GM12878 (cell line): ENCODE measurements around the gene RABL3. TPM values are rescaled to one million over a fixed set of nuclear protein-coding genes. Genes with fewer than 3 reads are reported as not detected.

Experiments used
- ATAC-seq: fragments of 200-7000 bp; cut with Tn5 transposase; 3 replicates; pipeline ENCODE4 v1.9.1; 2020; ENCODE audit warnings: mild to moderate bottlenecking, moderate library complexity
- BruUV-seq: library from RNA; stranded (reverse); fragments of 400-500 nt; replicated peaks from 2 replicates; lab custom pipeline; 2021; lab: Mats Ljungman, UMichigan
- CTCF ChIA-PET: fragments of 300-600 bp; sonication (Branson Sonifier 250); formaldehyde crosslinking; extraction: SDS; loops from one replicate; lab custom pipeline; 2021; ENCODE audit warnings: inconsistent platforms; lab: Yijun Ruan, JAX
- POLR2A ChIA-PET: fragments of 350-600 bp; formaldehyde crosslinking; extraction: SDS; loops from one replicate; lab custom pipeline; 2021; ENCODE audit warnings: inconsistent platforms; lab: Charles Lee
- RAD21 ChIA-PET: fragments of 300-600 bp; sonication (Branson Sonifier 250); formaldehyde crosslinking; loops from one replicate; lab custom pipeline; 2023; ENCODE audit warnings: antibody characterized with exemption; ENCODE audit not compliant: unreplicated experiment; lab: Charles Lee
- SMC1A ChIA-PET: fragments of 300-600 bp; sonication (Branson Sonifier 250); formaldehyde crosslinking; loops from one replicate; lab custom pipeline; 2023; ENCODE audit not compliant: unreplicated experiment, uncharacterized antibody; lab: Charles Lee
- DNase-seq: peaks from one replicate; pipeline ENCODE4 v3.0.0-alpha.2; 2011; ENCODE audit warnings: low read depth, low spot score
- FAIRE-seq: peaks from 3 replicates; lab custom pipeline; 2011; peaks lifted over from hg19 to GRCh38; lab: Jason Lieb, UNC
- H2AFZ ChIP-seq: 2 replicates; pipeline ENCODE4 v1.6.0; 2011; ENCODE audit warnings: low read depth, low read length, control low read depth; ENCODE audit not compliant: control insufficient read depth
- H3K27ac ChIP-seq: 2 replicates; pipeline ENCODE4 v1.5.1; 2011; ENCODE audit warnings: control low read depth; ENCODE audit not compliant: control insufficient read depth, insufficient read depth
- H3K27me3 ChIP-seq, 2 experiments: replicated peaks in 1 of 2; 2 replicates each; pipeline versions ENCODE4 v1.6.0 to v1.6.1; 2011; ENCODE audit warnings: low read length in 1 of 2; ENCODE audit not compliant: control insufficient read depth in 2 of 2, insufficient read depth in 2 of 2
- H3K36me3 ChIP-seq, 2 experiments: 2 replicates each; pipeline ENCODE4 v1.5.1; 2011; ENCODE audit warnings: low read length in 1 of 2; ENCODE audit not compliant: control insufficient read depth in 2 of 2, insufficient read depth in 2 of 2
- H3K4me1 ChIP-seq: 2 replicates; pipeline ENCODE4 v1.6.1; 2011; ENCODE audit warnings: mild to moderate bottlenecking, low read length, moderate library complexity, mixed read lengths; ENCODE audit not compliant: control insufficient read depth, insufficient read depth
- H3K4me2 ChIP-seq: 2 replicates; pipeline ENCODE4 v1.6.0; 2011; ENCODE audit warnings: control low read depth; ENCODE audit not compliant: control insufficient read depth, insufficient read depth
- H3K4me3 ChIP-seq: fragments of 200-600 bp; sonication (generic); 2 replicates; pipeline ENCODE4 v1.5.1; 2016
- H3K79me2 ChIP-seq: 2 replicates; pipeline ENCODE4 v1.6.0; 2011; ENCODE audit warnings: low read length; ENCODE audit not compliant: control insufficient read depth, insufficient read depth
- H3K9ac ChIP-seq: 2 replicates; pipeline ENCODE4 v1.8.0; 2011; ENCODE audit warnings: low read length, control low read depth, mixed read lengths; ENCODE audit not compliant: control insufficient read depth, insufficient read depth
- H3K9me3 ChIP-seq: replicated peaks from 3 replicates; pipeline ENCODE4 v1.5.1; 2011; ENCODE audit warnings: mild to moderate bottlenecking, low read length; ENCODE audit not compliant: control insufficient read depth, insufficient read depth
- H4K20me1 ChIP-seq: 2 replicates; pipeline ENCODE4 v1.6.0; 2011; ENCODE audit not compliant: control insufficient read depth, insufficient read depth
- BRCA1 ChIP-seq: IDR thresholded peaks from 2 replicates; pipeline ENCODE4 v1.6.1; 2011; ENCODE audit warnings: low read depth, low read length, improper control_type of control experiment
- MTA2 ChIP-seq: fragments of 450-650 bp; IDR thresholded peaks from 2 replicates; pipeline ENCODE4 v1.6.1; 2016; ENCODE audit warnings: low read depth, mild to moderate bottlenecking, moderate library complexity
- PAX8 ChIP-seq: fragments of 450-650 bp; IDR thresholded peaks from 2 replicates; pipeline ENCODE4 v1.6.1; 2017; ENCODE audit warnings: mild to moderate bottlenecking, moderate library complexity
- POLR2A ChIP-seq: IDR thresholded peaks from 2 replicates; pipeline ENCODE4 v1.6.1; 2011; ENCODE audit warnings: low read depth, mild to moderate bottlenecking, low read length
- RCOR1 ChIP-seq: conservative IDR thresholded peaks from 2 replicates; pipeline ENCODE4 v1.6.1; 2012; ENCODE audit warnings: low read depth, low read length, improper control_type of control experiment
- SIX5 ChIP-seq: IDR thresholded peaks from 2 replicates; pipeline ENCODE4 v1.6.1; 2011; ENCODE audit warnings: mild to moderate bottlenecking, low read depth, low read length, moderate library complexity; ENCODE audit not compliant: severe bottlenecking
- SMARCA5 ChIP-seq: fragments of 450-650 bp; IDR thresholded peaks from 2 replicates; pipeline ENCODE4 v1.6.1; 2017; ENCODE audit warnings: mild to moderate bottlenecking
- STAT1 ChIP-seq: fragments of 450-650 bp; conservative IDR thresholded peaks from 2 replicates; pipeline ENCODE4 v1.6.1; 2014; ENCODE audit warnings: antibody characterized with exemption, mild to moderate bottlenecking
- TAF1 ChIP-seq: IDR thresholded peaks from 2 replicates; pipeline ENCODE4 v1.6.1; 2011; ENCODE audit warnings: mild to moderate bottlenecking, low read depth, low read length, borderline replicate concordance
- TBL1XR1 ChIP-seq: IDR thresholded peaks from 2 replicates; pipeline ENCODE4 v1.6.1; 2012; ENCODE audit warnings: low read depth, low read length, improper control_type of control experiment
- USF2 ChIP-seq: IDR thresholded peaks from 2 replicates; pipeline ENCODE4 v1.6.1; 2011; ENCODE audit warnings: low read depth, low read length, improper control_type of control experiment, borderline replicate concordance
- ZBED1 ChIP-seq: IDR thresholded peaks from 2 replicates; pipeline ENCODE4 v1.6.1; 2016; ENCODE audit warnings: borderline replicate concordance
- WGBS: methylation state at CpG from one replicate; pipeline ENCODE4 v1.1.6; 2016; ENCODE audit warnings: low lambda C conversion rate; ENCODE audit not compliant: insufficient replicate concordance, insufficient coverage; ENCODE audit errors: missing lambda C conversion rate; 5-methylcytosine and 5-hydroxymethylcytosine counted together
- in situ Hi-C: fragments of 300-500 bp; cut with MboI; formaldehyde crosslinking; loops from 9 replicates; pipeline ENCODE4 v1.14.3; 2018; ENCODE audit warnings: mixed read lengths
- intact Hi-C: fragments of 100-400 bp; cut with micrococcal nuclease; formaldehyde crosslinking; loops from one replicate; pipeline ENCODE4 v1.14.2; 2022; ENCODE audit not compliant: unreplicated experiment
- polyA plus RNA-seq, 11 experiments: library from polyadenylated mRNA; depleted of rRNA in 4 of 11; unstranded in 6 of 11; stranded (reverse) in 5 of 11; fragments of >200 nt; fragmentation: Nextera tagmentation in 4 of 11; fragmentation: Illumina TruSeq in 1 of 11; extraction: Ambion mirVana in 4 of 11; extraction: Trizol in 1 of 11; gene quantifications; 1 replicate in 1 of 11; 2 replicates in 10 of 11; pipeline versions ENCODE4 v1.2.1 to v1.2.3, GENCODE V29; 2011 to 2016; ENCODE audit warnings: inconsistent platforms in 2 of 11, missing spikeins in 2 of 11, low read depth in 1 of 11
- total RNA-seq, 4 experiments: library from RNA; depleted of rRNA in 3 of 4; stranded (reverse); fragments of >200 nt in 3 of 4; fragmentation: Illumina TruSeq in 1 of 4; extraction: Trizol in 1 of 4; gene quantifications; 2 replicates each; pipeline versions ENCODE4 v1.2.1 to v1.2.3, GENCODE V29; 2013 to 2021
- TF ChIP-seq, protein P1 (sequence below): fragments of 450-650 bp; IDR thresholded peaks from 2 replicates; pipeline ENCODE4 v1.6.1; 2016; ENCODE audit warnings: mild to moderate bottlenecking
- TF ChIP-seq, protein P2 (sequence below): fragments of 150-350 bp; IDR thresholded peaks from 2 replicates; pipeline ENCODE4 v1.6.1; 2014; ENCODE audit warnings: mild to moderate bottlenecking, low read depth, low read length
- TF ChIP-seq, protein P3 (sequence below): IDR thresholded peaks from 2 replicates; pipeline ENCODE4 v1.6.1; 2012; ENCODE audit warnings: improper control_type of control experiment, low read depth, low read length; ENCODE audit not compliant: insufficient replicate concordance

Gene RABL3
- total and polyA plus RNA-seq, 10 of the 15 experiments (the other 5 are each of a cell fraction or from before 2014, with no cell fraction given): 10.5 to 38.0 (median 25.2) TPM

DNA sequence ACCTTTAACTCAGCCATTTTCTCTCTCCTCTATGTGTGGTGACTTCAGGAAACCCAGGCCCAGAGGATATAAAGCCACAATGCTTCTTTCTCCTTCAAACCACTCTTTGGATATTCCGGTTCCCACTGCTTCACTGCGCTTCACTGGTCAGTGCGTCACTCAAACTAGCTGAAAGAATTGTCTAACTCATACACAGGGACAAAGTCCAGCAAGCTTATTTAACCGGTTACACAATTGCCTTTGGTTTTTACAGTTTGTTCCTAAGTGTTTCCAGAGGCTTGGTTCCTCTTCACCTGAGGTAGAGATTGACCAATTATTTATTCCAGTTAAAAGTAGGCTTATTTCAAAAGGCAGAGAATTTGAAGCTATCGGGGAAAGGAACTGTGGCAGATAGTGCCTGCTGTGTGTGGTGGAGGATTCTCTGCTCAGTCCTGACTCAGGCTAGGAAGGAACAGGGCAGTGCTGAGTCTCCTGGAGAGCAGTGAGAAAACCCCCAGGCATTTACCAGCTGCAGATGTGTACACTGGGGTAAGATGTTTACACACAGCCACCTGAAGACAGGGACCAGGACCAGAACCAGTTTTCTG, 60.1 kb downstream of the RABL3 start, which contains the start of gene HGD (continued):
- TF ChIP-seq RCOR1 (no peak), SMARCA5 (no peak), USF2 (no peak), TAF1 (no peak), BRCA1 (no peak), POLR2A (no peak)

DNA sequence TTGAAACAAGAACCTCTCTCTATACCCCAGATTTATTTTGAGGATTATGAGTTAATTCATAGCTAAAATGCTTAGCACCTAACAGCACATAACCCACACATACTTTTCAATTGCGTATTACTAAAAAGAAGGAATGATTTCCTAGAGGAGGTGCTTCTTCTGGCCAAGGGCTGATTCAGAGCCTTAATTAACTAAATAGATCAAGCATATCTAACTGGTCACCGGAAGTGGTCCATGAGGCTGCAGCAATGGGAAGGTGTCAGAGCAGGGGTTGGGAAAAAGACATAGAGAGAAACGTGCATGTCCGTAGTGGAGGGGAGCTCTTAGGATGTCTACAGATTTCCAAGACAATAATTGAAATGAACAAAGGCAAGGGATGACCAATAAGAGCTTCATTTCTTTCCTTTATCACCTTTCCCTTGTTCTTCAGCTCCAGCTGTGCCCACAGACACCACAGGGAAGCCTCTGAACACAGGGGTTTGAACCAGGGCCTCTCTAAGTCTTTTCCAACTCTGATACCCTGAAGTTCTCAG, 60.7 kb downstream of the RABL3 start:
- in situ Hi-C loops (no loop called here), intact Hi-C loops (no loop called here)
- ATAC-seq (no peak), DNase-seq (no peak), FAIRE-seq (no peak)
- Histone ChIP-seq H3K4me1 (peaks cover 12% of the 10 kb centered on the region; the same call in 1 of the 2 replicates), H3K9me3 (peaks cover 2% of the 10 kb centered on the region; the same call in 1 of the 3 replicates), H4K20me1 (no peaks in the 10 kb centered on the region), H3K27me3 (no peaks in the 10 kb centered on the region), H3K27ac (no peak overlapping the region), H3K4me2 (no peak overlapping the region), H3K79me2 (no peaks in the 10 kb centered on the region), H3K9ac (no peak overlapping the region), H3K4me3 (no peak overlapping the region), H3K36me3 (no peaks in the 10 kb centered on the region), H2AFZ (no peak overlapping the region)
- ChIA-PET POLR2A (no interaction called here), CTCF (interaction anchor here (1.0 kb wide), 1 partner anchor 10 kb away, joined by 3 read pairs; no protein-coding TSS in a partner anchor), RAD21 (no interaction called here), SMC1A (interaction anchor here (1.2 to 1.3 kb wide), 2 partner anchors 17 to 85 kb away, joined by 3 read pairs; no protein-coding TSS in a partner anchor)
- BruUV-seq: no TSS peak
- 94% methylated on average over 4 of the region's 4 CpGs for WGBS
- no peak for TF ChIP-seq MTA2
- no peak for TF ChIP-seq ZBED1
- TF ChIP-seq, protein P1, sequence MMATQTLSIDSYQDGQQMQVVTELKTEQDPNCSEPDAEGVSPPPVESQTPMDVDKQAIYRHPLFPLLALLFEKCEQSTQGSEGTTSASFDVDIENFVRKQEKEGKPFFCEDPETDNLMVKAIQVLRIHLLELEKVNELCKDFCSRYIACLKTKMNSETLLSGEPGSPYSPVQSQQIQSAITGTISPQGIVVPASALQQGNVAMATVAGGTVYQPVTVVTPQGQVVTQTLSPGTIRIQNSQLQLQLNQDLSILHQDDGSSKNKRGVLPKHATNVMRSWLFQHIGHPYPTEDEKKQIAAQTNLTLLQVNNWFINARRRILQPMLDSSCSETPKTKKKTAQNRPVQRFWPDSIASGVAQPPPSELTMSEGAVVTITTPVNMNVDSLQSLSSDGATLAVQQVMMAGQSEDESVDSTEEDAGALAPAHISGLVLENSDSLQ: no peak
- TF ChIP-seq TBL1XR1: no peak
- TF ChIP-seq SIX5: no peak
- TF ChIP-seq, protein P2, sequence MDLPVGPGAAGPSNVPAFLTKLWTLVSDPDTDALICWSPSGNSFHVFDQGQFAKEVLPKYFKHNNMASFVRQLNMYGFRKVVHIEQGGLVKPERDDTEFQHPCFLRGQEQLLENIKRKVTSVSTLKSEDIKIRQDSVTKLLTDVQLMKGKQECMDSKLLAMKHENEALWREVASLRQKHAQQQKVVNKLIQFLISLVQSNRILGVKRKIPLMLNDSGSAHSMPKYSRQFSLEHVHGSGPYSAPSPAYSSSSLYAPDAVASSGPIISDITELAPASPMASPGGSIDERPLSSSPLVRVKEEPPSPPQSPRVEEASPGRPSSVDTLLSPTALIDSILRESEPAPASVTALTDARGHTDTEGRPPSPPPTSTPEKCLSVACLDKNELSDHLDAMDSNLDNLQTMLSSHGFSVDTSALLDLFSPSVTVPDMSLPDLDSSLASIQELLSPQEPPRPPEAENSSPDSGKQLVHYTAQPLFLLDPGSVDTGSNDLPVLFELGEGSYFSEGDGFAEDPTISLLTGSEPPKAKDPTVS: no peak
- TF ChIP-seq, protein P3, sequence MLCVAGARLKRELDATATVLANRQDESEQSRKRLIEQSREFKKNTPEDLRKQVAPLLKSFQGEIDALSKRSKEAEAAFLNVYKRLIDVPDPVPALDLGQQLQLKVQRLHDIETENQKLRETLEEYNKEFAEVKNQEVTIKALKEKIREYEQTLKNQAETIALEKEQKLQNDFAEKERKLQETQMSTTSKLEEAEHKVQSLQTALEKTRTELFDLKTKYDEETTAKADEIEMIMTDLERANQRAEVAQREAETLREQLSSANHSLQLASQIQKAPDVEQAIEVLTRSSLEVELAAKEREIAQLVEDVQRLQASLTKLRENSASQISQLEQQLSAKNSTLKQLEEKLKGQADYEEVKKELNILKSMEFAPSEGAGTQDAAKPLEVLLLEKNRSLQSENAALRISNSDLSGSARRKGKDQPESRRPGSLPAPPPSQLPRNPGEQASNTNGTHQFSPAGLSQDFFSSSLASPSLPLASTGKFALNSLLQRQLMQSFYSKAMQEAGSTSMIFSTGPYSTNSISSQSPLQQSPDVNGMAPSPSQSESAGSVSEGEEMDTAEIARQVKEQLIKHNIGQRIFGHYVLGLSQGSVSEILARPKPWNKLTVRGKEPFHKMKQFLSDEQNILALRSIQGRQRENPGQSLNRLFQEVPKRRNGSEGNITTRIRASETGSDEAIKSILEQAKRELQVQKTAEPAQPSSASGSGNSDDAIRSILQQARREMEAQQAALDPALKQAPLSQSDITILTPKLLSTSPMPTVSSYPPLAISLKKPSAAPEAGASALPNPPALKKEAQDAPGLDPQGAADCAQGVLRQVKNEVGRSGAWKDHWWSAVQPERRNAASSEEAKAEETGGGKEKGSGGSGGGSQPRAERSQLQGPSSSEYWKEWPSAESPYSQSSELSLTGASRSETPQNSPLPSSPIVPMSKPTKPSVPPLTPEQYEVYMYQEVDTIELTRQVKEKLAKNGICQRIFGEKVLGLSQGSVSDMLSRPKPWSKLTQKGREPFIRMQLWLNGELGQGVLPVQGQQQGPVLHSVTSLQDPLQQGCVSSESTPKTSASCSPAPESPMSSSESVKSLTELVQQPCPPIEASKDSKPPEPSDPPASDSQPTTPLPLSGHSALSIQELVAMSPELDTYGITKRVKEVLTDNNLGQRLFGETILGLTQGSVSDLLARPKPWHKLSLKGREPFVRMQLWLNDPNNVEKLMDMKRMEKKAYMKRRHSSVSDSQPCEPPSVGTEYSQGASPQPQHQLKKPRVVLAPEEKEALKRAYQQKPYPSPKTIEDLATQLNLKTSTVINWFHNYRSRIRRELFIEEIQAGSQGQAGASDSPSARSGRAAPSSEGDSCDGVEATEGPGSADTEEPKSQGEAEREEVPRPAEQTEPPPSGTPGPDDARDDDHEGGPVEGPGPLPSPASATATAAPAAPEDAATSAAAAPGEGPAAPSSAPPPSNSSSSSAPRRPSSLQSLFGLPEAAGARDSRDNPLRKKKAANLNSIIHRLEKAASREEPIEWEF: no peak
- no peak for TF ChIP-seq PAX8
- TF ChIP-seq STAT1: no peak
